IPS-18a (cell line): ENCODE data around the gene TBX5.

Source experiments
- H3K27ac ChIP-seq: one replicate; pipeline ENCODE4 v1.5.1; 2013; ENCODE audit warnings: low read length
- H3K27me3 ChIP-seq: one replicate; pipeline ENCODE4 v1.6.1; 2013; ENCODE audit warnings: mild to moderate bottlenecking, low read length; ENCODE audit not compliant: control insufficient read depth, insufficient read depth
- H3K36me3 ChIP-seq: one replicate; pipeline ENCODE4 v1.6.1; 2013; ENCODE audit warnings: low read depth, low read length; ENCODE audit not compliant: control insufficient read depth
- H3K4me1 ChIP-seq: one replicate; pipeline ENCODE4 v1.6.1; 2013; ENCODE audit warnings: low read depth, low read length; ENCODE audit not compliant: control insufficient read depth
- H3K4me3 ChIP-seq: one replicate; pipeline ENCODE4 v1.5.1; 2013; ENCODE audit warnings: low read length
- H3K9ac ChIP-seq: one replicate; pipeline ENCODE4 v1.6.1; 2013; ENCODE audit warnings: mild to moderate bottlenecking, low read length, moderate library complexity
- H3K9me3 ChIP-seq: one replicate; pipeline ENCODE4 v1.6.1; 2013; ENCODE audit warnings: low read depth, low read length; ENCODE audit not compliant: control insufficient read depth

TBX5 gene

GRCh38 chr12:114306646-114307045 is 99.3 kb downstream of the TBX5 start:
- H3K27ac ChIP-seq: no peak overlapping the region
- H3K9ac ChIP-seq: no peak overlapping the region

GRCh38 chr12:114305446-114305845 is 100.5 kb downstream of the TBX5 start:
- Histone ChIP-seq H3K4me3 (no peak overlapping the region), H3K4me1 (peaks cover 5% of the 10 kb centered on the region), H3K36me3 (no peaks in the 10 kb centered on the region), H3K9me3 (no peaks in the 10 kb centered on the region), H3K27me3 (no peaks in the 10 kb centered on the region), H3K9ac (no peak overlapping the region), H3K27ac (no peak overlapping the region)

More at GRCh38 chr12:114306646-114307045, 99.3 kb downstream of the TBX5 start:
- H3K9me3 ChIP-seq: no peaks in the 10 kb centered on the region
- no peaks in the 10 kb centered on the region for H3K36me3 ChIP-seq
- H3K4me3 ChIP-seq: no peak overlapping the region
- H3K27me3 ChIP-seq: no peaks in the 10 kb centered on the region
- peaks cover 5% of the 10 kb centered on the region for H3K4me1 ChIP-seq
